Measurements from ENCODE around the gene L1TD1.
A peak's percentile ranks its signal among the peaks of the same experiment; 100 is the strongest.
"Not testable (repeated sequence)": the region's sequence is repeated elsewhere in the genome, so short reads cannot be mapped to it uniquely, and the experiment has no call there.

Gene L1TD1

GRCh38 chr1:62239652-62240403 lies 45.2 kb downstream of the L1TD1 start:
- not testable (repeated sequence) for DNase-seq

- DNase-seq, result no peak
Observed at GRCh38 chr1:62240651-62241370, 46.2 kb downstream of the L1TD1 start.

DNA sequence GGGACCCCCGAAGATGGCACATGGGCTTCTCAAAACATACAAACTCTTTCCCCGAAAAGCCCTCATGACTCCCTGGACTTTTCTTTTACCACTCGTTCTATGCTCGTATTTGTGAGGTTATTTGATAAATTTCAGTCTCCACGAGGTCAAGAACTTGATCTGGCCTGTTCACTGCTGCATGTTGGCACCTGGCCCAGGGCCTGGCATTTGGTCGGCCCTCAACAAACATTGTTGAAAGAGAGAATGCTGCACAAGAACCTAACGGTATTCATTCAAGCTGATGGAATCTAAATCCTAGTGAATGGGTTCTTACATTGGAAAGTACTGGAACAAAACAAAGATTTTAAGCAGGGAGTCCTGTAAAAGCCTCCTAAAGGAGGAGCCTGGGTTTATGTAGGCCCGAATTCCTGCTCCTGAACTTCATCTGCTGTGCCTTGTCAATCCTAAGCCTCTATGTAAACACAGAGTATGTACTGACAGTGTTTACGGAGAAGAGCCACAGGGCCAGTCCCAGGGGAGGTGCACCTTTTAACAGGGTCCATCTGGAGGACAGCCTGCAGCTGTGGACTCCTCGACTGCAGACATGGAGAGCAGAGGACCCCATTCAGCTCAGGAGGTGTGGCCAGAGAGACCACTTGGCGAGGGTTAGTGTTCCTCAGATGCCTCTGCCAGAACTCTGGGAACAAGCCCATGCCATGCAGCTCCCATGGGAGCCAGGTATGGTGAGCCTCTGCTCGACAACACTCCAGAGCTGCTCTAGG lies 46.9 kb downstream of the L1TD1 start:
- DNase-seq, result no peak

DNA sequence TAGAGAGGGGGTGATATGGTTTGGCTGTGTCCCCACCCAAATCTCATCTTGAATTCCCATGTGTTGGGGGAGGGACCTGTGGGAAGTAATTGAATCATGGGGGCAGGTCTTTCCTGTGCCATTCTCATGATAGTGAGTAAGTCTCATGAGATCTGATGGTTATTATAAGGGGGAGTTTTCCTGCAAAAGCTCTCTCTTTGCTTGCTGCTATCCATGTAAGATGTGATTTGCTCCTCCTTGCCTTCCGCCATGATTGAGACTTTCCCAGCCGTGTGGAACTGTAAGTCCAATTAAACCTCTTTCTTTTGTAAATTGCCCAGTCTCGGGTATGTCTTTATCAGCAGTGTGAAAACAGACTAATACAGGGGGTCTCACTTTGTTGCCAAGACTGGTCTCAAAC lies 49.7 kb downstream of the L1TD1 start:
- not testable (repeated sequence) for DNase-seq

GRCh38 chr1:62245201-62245600 lies 50.6 kb downstream of the L1TD1 start:
- peak; percentile 10 to 39 (median 32) for DNase-seq

GRCh38 chr1:62247391-62248168 lies 52.9 kb downstream of the L1TD1 start:
- no peak for DNase-seq

DNA sequence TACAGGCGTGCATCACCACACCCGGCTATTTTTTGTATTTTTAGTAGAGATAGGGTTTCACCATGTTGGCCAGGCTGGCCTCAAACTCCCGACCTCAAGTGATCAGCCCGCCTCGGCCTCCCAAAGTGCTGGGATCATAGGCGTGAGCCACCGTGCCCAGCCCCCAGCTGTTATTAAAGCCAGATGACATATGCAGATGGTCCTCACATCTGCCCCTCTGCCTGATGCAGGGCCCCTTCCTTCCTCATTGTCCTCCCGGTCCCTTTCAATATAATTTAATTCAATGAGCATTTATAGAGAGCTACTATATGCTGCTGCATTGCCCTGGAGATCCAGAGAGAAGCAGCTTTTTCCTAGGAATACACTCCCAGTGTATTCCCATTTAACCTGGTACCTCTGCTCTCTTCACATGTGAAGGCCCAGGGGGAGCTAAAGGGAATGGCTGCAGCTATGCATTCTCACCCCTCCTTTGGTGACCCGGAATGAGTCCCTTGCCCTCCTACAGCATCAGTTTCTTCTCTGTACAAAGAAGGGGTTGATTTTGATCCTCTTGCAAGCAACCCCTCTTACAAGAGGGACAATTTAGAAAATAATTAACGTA lies 55.6 kb downstream of the L1TD1 start:
- DNase-seq, result no peak

DNA sequence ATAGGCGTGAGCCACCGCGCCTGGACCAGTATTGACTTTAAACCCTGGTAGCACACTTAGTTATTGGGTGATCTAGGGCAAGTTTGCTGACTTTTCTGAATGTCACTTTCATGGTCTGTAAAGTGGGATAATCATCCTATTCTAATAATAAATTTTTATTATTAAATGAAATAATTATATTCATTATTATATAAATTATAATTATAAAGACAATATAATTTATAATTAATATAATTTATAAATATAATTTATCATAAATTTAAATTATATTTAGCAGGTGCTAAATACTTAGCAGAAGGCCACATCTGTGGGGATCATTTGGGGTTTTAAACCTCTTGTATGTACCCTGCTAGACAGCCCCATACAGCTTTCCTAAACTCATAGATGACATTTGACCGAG lies 64.9 kb downstream of the L1TD1 start:
- no peak for DNase-seq

- DNase-seq, result no peak
Observed at GRCh38 chr1:62260688-62261087, 66.0 kb downstream of the L1TD1 start.

Measured in suppressor macrophage treated with lipopolysaccharide for 1 hour (primary cell).